Liver (tissue), 9 donors: Measurements from ENCODE around the gene KIF9. TPM values are rescaled to one million over a fixed set of nuclear protein-coding genes. Genes with fewer than 3 reads are reported as not detected.

Experiments used
- DNase-seq: peaks from one replicate; pipeline ENCODE4 v3.0.0-alpha.2; 2017; ENCODE audit warnings: low spot score
- H3K27ac ChIP-seq, 2 donors: one replicate each; pipeline ENCODE4 v1.7.0; 2013; ENCODE audit warnings: inconsistent platforms in 2 of 2, low read length in 2 of 2, control low read depth in 1 of 2, low read depth in 1 of 2, mild to moderate bottlenecking in 1 of 2
- H3K27me3 ChIP-seq, 4 donors: one replicate each; pipeline versions ENCODE4 v1.6.1 to v1.7.0; 2013; ENCODE audit warnings: low read length in 3 of 4, inconsistent platforms in 1 of 4, mild to moderate bottlenecking in 1 of 4, moderate library complexity in 1 of 4; ENCODE audit not compliant: control insufficient read depth in 4 of 4, insufficient read depth in 4 of 4
- H3K36me3 ChIP-seq, 4 donors: one replicate each; pipeline versions ENCODE4 v1.6.1 to v1.7.0; 2013; ENCODE audit warnings: low read length in 3 of 4, mild to moderate bottlenecking in 3 of 4, low read depth in 1 of 4, moderate library complexity in 1 of 4; ENCODE audit not compliant: control insufficient read depth in 4 of 4, insufficient read depth in 3 of 4
- H3K4me1 ChIP-seq, 4 donors: one replicate each; pipeline versions ENCODE4 v1.6.1 to v1.7.0; 2013; ENCODE audit warnings: low read length in 3 of 4, mild to moderate bottlenecking in 3 of 4, moderate library complexity in 1 of 4; ENCODE audit not compliant: control insufficient read depth in 4 of 4, insufficient read depth in 4 of 4
- H3K4me3 ChIP-seq, 3 donors: one replicate each; pipeline versions ENCODE4 v1.6.1 to v1.7.0; 2013; ENCODE audit warnings: low read length in 3 of 3, control low read depth in 1 of 3, low read depth in 1 of 3, mild to moderate bottlenecking in 1 of 3
- H3K9ac ChIP-seq, 2 donors: one replicate each; pipeline ENCODE4 v1.7.0; 2013; ENCODE audit warnings: low read length in 2 of 2, mild to moderate bottlenecking in 2 of 2, moderate library complexity in 2 of 2, control low read depth in 1 of 2, low read depth in 1 of 2
- H3K9me3 ChIP-seq, 4 donors: one replicate each; pipeline versions ENCODE4 v1.6.1 to v1.7.0; 2013; ENCODE audit warnings: low read length in 3 of 4; ENCODE audit not compliant: control insufficient read depth in 4 of 4
- EGR1 ChIP-seq, 2 donors: IDR thresholded peaks; 2 replicates each; pipeline ENCODE4 v1.6.1; 2016 to 2018; ENCODE audit warnings: antibody characterized with exemption in 2 of 2, low read depth in 2 of 2
- FOXA1 ChIP-seq: IDR thresholded peaks from 2 replicates; pipeline ENCODE4 v1.6.1; 2016; ENCODE audit warnings: antibody characterized with exemption
- FOXA2 ChIP-seq: IDR thresholded peaks from 2 replicates; pipeline ENCODE4 v1.6.1; 2016; ENCODE audit warnings: antibody characterized with exemption
- GABPA ChIP-seq, 2 donors: IDR thresholded peaks in 1 of 2; conservative IDR thresholded peaks in 1 of 2; 2 replicates each; pipeline ENCODE4 v1.6.1; 2016; ENCODE audit warnings: antibody characterized with exemption in 2 of 2, mild to moderate bottlenecking in 1 of 2, moderate library complexity in 1 of 2
- HNF4A ChIP-seq, 2 donors: conservative IDR thresholded peaks; 2 replicates each; pipeline ENCODE4 v1.6.1; 2016; ENCODE audit warnings: antibody characterized with exemption in 2 of 2, mild to moderate bottlenecking in 2 of 2
- HNF4G ChIP-seq: IDR thresholded peaks from 2 replicates; pipeline ENCODE4 v1.6.1; 2016; ENCODE audit warnings: antibody characterized with exemption
- JUND ChIP-seq, 2 donors: IDR thresholded peaks; 2 replicates each; pipeline ENCODE4 v1.6.1; 2016; ENCODE audit warnings: antibody characterized with exemption in 2 of 2
- NR2F2 ChIP-seq: IDR thresholded peaks from 2 replicates; pipeline ENCODE4 v1.6.1; 2016; ENCODE audit warnings: antibody characterized with exemption
- RAD21 ChIP-seq, 2 donors: IDR thresholded peaks; 2 replicates each; pipeline ENCODE4 v1.6.1; 2016; ENCODE audit warnings: antibody characterized with exemption in 2 of 2, mild to moderate bottlenecking in 2 of 2
- RXRA ChIP-seq, 2 donors: IDR thresholded peaks; 2 replicates each; pipeline ENCODE4 v1.6.1; 2017 to 2018; ENCODE audit warnings: antibody characterized with exemption in 2 of 2, mild to moderate bottlenecking in 1 of 2
- SP1 ChIP-seq: IDR thresholded peaks from 2 replicates; pipeline ENCODE4 v1.6.1; 2018; ENCODE audit warnings: antibody characterized with exemption, mild to moderate bottlenecking
- TAF1 ChIP-seq: conservative IDR thresholded peaks from 2 replicates; pipeline ENCODE4 v1.6.1; 2016; ENCODE audit warnings: antibody characterized with exemption, mild to moderate bottlenecking
- YY1 ChIP-seq: IDR thresholded peaks from 2 replicates; pipeline ENCODE4 v1.6.1; 2016; ENCODE audit warnings: antibody characterized with exemption, mild to moderate bottlenecking
- WGBS: extraction: QIAGEN DNeasy Blood & Tissue Kit; methylation state at CpG from one replicate; pipeline ENCODE4 v1.1.7; 2013; 5-methylcytosine and 5-hydroxymethylcytosine counted together
- polyA plus RNA-seq, 2 donors: library from polyadenylated mRNA; stranded (reverse) in 1 of 2; unstranded in 1 of 2; fragments of 200-250 nt in 1 of 2; fragments of >200 nt in 1 of 2; fragmentation: Nextera tagmentation in 1 of 2; extraction: Ambion mirVana in 1 of 2; gene quantifications; one replicate each; pipeline versions ENCODE4 v1.2.1 to v1.2.3, GENCODE V29; 2013 to 2015
- total RNA-seq, 2 donors: library from RNA; depleted of rRNA; stranded (reverse); fragments of >200 nt; gene quantifications; one replicate each; pipeline ENCODE4 v1.2.3, GENCODE V29; 2014
- TF ChIP-seq, protein P1 (sequence below): IDR thresholded peaks from 2 replicates; pipeline ENCODE4 v1.6.1; 2016; ENCODE audit warnings: antibody characterized with exemption, mild to moderate bottlenecking
- TF ChIP-seq, protein P2 (sequence below): IDR thresholded peaks from 2 replicates; pipeline ENCODE4 v1.6.1; 2016; ENCODE audit warnings: antibody characterized with exemption
- TF ChIP-seq, protein P3 (sequence below): fragments of 150-350 bp; IDR thresholded peaks from 2 replicates; pipeline ENCODE4 v1.5.1; 2017; ENCODE audit warnings: improper control_type of control experiment, low read depth, low read length; ENCODE audit not compliant: missing input control
- TF ChIP-seq, protein P4 (sequence below): IDR thresholded peaks from 2 replicates; pipeline ENCODE4 v1.6.1; 2016; ENCODE audit warnings: antibody characterized with exemption
- TF ChIP-seq, protein P5 (sequence below): IDR thresholded peaks from 2 replicates; pipeline ENCODE4 v1.6.1; 2016; ENCODE audit warnings: antibody characterized with exemption
- donor health status: healthy.
- donor health status: healthy.
- donor health status: healthy.
- donor health status: healthy.
- donor health status: healthy.

The KIF9 gene
- total and polyA plus RNA-seq, 4 donors, result 2.3 to 4.5 (median 3.1) TPM

DNA sequence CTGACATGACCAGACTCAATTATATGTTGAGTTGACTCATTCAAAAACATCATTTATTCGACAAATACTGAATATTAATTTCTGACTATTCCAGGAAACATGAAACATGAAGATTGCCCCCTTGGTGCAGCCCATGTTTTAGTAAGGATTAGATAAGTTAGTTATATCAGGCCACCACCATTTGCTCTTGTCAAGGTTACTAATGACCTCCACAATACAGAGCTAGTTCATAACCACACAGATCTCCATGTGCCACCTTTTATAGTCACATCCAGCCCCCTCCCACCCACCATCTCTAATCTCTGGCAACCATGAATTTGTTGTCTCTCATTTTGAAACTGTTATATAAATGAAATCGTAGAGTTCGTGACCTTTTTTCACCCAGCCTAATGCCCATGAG lies 15.8 kb upstream of the KIF9 start (continued):
- TF ChIP-seq, protein P1, sequence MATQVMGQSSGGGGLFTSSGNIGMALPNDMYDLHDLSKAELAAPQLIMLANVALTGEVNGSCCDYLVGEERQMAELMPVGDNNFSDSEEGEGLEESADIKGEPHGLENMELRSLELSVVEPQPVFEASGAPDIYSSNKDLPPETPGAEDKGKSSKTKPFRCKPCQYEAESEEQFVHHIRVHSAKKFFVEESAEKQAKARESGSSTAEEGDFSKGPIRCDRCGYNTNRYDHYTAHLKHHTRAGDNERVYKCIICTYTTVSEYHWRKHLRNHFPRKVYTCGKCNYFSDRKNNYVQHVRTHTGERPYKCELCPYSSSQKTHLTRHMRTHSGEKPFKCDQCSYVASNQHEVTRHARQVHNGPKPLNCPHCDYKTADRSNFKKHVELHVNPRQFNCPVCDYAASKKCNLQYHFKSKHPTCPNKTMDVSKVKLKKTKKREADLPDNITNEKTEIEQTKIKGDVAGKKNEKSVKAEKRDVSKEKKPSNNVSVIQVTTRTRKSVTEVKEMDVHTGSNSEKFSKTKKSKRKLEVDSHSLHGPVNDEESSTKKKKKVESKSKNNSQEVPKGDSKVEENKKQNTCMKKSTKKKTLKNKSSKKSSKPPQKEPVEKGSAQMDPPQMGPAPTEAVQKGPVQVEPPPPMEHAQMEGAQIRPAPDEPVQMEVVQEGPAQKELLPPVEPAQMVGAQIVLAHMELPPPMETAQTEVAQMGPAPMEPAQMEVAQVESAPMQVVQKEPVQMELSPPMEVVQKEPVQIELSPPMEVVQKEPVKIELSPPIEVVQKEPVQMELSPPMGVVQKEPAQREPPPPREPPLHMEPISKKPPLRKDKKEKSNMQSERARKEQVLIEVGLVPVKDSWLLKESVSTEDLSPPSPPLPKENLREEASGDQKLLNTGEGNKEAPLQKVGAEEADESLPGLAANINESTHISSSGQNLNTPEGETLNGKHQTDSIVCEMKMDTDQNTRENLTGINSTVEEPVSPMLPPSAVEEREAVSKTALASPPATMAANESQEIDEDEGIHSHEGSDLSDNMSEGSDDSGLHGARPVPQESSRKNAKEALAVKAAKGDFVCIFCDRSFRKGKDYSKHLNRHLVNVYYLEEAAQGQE, result no peak
- no peak for TF ChIP-seq FOXA1
- TF ChIP-seq RAD21 (IDR thresholded peaks at IDR 0.05), result no peak
- no peak for TF ChIP-seq RXRA (IDR thresholded peaks at IDR 0.05)

DNA sequence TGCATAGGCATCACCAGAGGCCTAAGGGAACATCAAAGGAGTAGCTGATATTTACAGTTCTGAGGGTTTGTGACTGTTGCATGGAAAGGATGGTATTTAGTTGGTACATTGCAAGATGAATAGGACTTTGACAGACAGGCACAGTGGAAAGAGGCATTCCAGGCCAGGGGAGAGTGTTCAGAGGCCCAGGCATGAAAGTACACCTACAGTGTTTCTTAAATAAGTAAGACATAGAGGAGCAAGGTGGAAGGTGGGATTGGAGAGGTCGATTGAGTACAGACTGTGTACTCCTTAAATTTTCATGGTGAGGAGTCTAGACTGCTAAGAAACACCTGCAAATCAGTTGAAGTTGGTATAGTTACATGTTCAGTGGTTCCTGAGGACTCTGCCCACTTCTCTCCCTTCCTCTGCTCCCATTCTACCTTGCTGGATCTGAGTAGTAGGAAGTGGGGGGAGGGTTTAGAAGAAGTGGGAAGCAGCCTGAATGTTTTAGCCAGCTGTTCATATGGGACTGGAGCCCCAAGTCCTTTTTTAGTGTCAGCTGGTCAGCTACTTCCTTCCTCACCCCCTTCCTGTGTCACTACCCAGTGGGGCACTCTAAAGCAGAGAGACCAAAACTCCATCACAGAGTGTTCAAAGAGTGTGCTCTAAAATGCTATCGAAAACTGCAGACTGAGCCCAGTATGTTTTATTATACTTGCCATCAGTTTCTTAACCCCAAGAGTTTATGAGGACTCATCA lies 14.1 kb upstream of the KIF9 start:
- WGBS, result 91% methylated on average over 2 of the region's 2 CpGs
- Histone ChIP-seq H3K27me3 (no peaks in the 10 kb centered on the region), H3K4me1 (peaks cover 0 to 3% (median 0%) of the 10 kb centered on the region in 4 donors), H3K9me3 (no peaks in the 10 kb centered on the region), H3K4me3 (no peak overlapping the region), H3K36me3 (no peaks in the 10 kb centered on the region), H3K9ac (no peak overlapping the region), H3K27ac (no peak overlapping the region)
- no peak for DNase-seq
- TF ChIP-seq NR2F2, result no peak
- TF ChIP-seq EGR1 (IDR thresholded peaks at IDR 0.05; ENCODE audit: low read depth in 2 of 2), result no peak
- TF ChIP-seq, protein P2, sequence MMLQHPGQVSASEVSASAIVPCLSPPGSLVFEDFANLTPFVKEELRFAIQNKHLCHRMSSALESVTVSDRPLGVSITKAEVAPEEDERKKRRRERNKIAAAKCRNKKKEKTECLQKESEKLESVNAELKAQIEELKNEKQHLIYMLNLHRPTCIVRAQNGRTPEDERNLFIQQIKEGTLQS, result no peak
- TF ChIP-seq, protein P3, sequence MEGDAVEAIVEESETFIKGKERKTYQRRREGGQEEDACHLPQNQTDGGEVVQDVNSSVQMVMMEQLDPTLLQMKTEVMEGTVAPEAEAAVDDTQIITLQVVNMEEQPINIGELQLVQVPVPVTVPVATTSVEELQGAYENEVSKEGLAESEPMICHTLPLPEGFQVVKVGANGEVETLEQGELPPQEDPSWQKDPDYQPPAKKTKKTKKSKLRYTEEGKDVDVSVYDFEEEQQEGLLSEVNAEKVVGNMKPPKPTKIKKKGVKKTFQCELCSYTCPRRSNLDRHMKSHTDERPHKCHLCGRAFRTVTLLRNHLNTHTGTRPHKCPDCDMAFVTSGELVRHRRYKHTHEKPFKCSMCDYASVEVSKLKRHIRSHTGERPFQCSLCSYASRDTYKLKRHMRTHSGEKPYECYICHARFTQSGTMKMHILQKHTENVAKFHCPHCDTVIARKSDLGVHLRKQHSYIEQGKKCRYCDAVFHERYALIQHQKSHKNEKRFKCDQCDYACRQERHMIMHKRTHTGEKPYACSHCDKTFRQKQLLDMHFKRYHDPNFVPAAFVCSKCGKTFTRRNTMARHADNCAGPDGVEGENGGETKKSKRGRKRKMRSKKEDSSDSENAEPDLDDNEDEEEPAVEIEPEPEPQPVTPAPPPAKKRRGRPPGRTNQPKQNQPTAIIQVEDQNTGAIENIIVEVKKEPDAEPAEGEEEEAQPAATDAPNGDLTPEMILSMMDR, result no peak
- TF ChIP-seq, protein P4, sequence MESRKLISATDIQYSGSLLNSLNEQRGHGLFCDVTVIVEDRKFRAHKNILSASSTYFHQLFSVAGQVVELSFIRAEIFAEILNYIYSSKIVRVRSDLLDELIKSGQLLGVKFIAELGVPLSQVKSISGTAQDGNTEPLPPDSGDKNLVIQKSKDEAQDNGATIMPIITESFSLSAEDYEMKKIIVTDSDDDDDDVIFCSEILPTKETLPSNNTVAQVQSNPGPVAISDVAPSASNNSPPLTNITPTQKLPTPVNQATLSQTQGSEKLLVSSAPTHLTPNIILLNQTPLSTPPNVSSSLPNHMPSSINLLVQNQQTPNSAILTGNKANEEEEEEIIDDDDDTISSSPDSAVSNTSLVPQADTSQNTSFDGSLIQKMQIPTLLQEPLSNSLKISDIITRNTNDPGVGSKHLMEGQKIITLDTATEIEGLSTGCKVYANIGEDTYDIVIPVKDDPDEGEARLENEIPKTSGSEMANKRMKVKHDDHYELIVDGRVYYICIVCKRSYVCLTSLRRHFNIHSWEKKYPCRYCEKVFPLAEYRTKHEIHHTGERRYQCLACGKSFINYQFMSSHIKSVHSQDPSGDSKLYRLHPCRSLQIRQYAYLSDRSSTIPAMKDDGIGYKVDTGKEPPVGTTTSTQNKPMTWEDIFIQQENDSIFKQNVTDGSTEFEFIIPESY, result no peak
- TF ChIP-seq YY1, result no peak
- no peak for TF ChIP-seq FOXA2
- TF ChIP-seq TAF1, result no peak
- TF ChIP-seq RXRA (IDR thresholded peaks at IDR 0.05), result no peak
- no peak for TF ChIP-seq HNF4G
- no peak for TF ChIP-seq RAD21 (IDR thresholded peaks at IDR 0.05)
- TF ChIP-seq, protein P5, sequence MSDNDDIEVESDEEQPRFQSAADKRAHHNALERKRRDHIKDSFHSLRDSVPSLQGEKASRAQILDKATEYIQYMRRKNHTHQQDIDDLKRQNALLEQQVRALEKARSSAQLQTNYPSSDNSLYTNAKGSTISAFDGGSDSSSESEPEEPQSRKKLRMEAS, result no peak
- no peak for TF ChIP-seq JUND (IDR thresholded peaks at IDR 0.05)
- no peak for TF ChIP-seq GABPA (IDR thresholded peaks at IDR 0.05 in 1 of 2, conservative IDR thresholded peaks at IDR 0.05 in 1 of 2)
- no peak for TF ChIP-seq HNF4A (conservative IDR thresholded peaks at IDR 0.05)
- TF ChIP-seq FOXA1, result no peak
- no peak for TF ChIP-seq SP1
- TF ChIP-seq, protein P1, result no peak
